HCT116 (cell line): ENCODE measurements around the gene PAM16.

Experiments
- CEBPB ChIP-seq: IDR thresholded peaks from 2 replicates; pipeline ENCODE4 v1.6.1; 2012; ENCODE audit warnings: low read depth
- CTCF ChIP-seq, 3 experiments: fragments of 200-600 bp in 1 of 3; sonication (generic) in 1 of 3; IDR thresholded peaks in 2 of 3; conservative IDR thresholded peaks in 1 of 3; 2 replicates each; pipeline ENCODE4 v1.5.1; 2012 to 2017; ENCODE audit warnings: low read depth in 2 of 3, low read length in 2 of 3, antibody characterized with exemption in 1 of 3, borderline replicate concordance in 1 of 3, control low read depth in 1 of 3, mild to moderate bottlenecking in 1 of 3, mixed read lengths in 1 of 3, mixed run types in 1 of 3, moderate library complexity in 1 of 3; ENCODE audit not compliant: insufficient read depth in 1 of 3
- EZH2 ChIP-seq: fragments of 200-600 bp; sonication (generic); IDR thresholded peaks from 2 replicates; pipeline ENCODE4 v1.6.1; 2017; ENCODE audit warnings: antibody characterized with exemption, mixed run types
- POLR2A ChIP-seq: IDR thresholded peaks from 2 replicates; pipeline ENCODE4 v1.7.0; 2011; ENCODE audit warnings: borderline replicate concordance; ENCODE audit not compliant: insufficient read depth, insufficient read length; ENCODE audit errors: extremely low read depth
- RAD21 ChIP-seq: IDR thresholded peaks from 2 replicates; pipeline ENCODE4 v1.6.1; 2012; ENCODE audit warnings: low read depth, mild to moderate bottlenecking

DNA sequence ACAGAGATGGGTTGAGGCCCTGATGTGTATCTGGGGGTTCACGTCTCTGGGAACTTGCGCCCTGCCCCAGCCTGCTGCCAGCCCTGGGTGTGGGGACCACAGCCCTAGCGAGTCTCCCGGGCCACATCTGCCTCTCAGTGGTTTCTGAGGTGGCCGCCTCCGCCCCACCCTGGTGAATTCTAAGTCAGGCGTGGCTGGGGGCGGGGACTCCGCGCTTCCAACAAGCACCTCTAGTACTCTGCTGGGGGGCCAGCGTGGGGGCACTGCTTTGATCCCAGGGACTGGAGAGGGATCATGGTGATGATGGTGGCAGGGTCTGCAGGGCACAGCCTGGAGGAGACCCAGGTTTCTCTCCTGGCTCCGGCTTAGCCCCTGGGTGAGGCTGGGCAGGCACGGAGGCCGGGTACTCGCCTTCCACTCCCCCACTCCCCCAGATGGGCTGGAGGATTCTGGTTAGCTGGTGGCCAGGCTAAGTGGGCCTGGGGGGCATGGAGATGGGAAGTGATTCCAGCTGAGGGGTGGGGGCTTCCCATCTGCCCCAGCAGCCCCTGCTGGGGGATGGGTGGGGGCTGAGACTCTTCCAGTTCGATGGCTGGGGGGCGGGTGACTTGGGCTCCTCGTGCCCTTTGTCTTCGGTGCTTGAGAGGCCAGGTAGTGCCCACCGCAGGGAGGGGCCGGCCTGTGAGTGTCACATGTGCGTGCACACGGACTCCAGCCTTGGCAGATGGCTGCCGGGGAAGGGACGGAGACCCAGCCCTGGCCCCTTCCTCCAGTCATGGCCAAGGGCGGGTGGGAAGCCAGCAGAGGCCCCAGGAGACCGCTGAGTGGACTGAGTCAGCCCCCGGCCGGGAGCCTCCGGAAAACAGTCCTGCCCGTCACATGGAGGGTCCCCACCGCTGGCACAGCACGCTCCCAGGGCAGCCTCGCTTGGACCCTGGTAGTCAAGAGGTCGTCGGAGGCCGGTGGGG lies 31.4 kb downstream of the PAM16 start:
- TF ChIP-seq RAD21 (no peak), CTCF (IDR thresholded peaks at IDR 0.05 in 2 of 3, conservative IDR thresholded peaks at IDR 0.05 in 1 of 3; ENCODE audit: borderline replicate concordance in 1 of 3, insufficient read depth in 1 of 3, low read depth in 2 of 3, low read length in 2 of 3) (no peak), EZH2 (no peak), CEBPB (no peak), POLR2A (no peak)
